Measurements from ENCODE around the gene GATB.

GRCh38 chr4:151738720-151739517 lies 21.9 kb downstream of the GATB start:
- TF ChIP-seq POLR2AphosphoS5 (IDR thresholded peaks at IDR 0.05; ENCODE audit: borderline replicate concordance, low read depth, low read length): no peak
- TF ChIP-seq EZH2 (IDR thresholded peaks at IDR 0.05): no peak
- no peak for TF ChIP-seq FOXP2 (optimal IDR thresholded peaks at IDR 0.05; ENCODE audit: control extremely low read depth, extremely low read length, insufficient read depth)
